ENCODE results near the gene LSG1.
A peak's percentile ranks its signal among the peaks of the same experiment; 100 is the strongest.

Gene LSG1

GRCh38 chr3:194686414-194686815 is 14.4 kb upstream of the LSG1 start:
- no peaks in the 10 kb centered on the region for H3K27me3 ChIP-seq (replicated peaks; ENCODE audit: control insufficient read depth, insufficient read depth, low read length)
- H3K4me3 ChIP-seq (replicated peaks; ENCODE audit: low read depth, low read length): peak overlapping the region; percentile 70
- no peaks in the 10 kb centered on the region for H3K36me3 ChIP-seq (ENCODE audit: control insufficient read depth, insufficient read depth, low read length)
- no peak for TF ChIP-seq CTCF (IDR thresholded peaks at IDR 0.05; ENCODE audit: insufficient read depth, low read length, poor library complexity, severe bottlenecking)
- DNase-seq (ENCODE audit: extremely low read depth, insufficient read length): no peak

GRCh38 chr3:194685718-194686413 is 13.9 kb upstream of the LSG1 start, which contains the start of gene FAM43A:
Gene FAM43A, plus strand, starts transcription at chr3:194685883. Its CDS starts 944 bp downstream, at chr3:194686827.
- peak; percentile 93 for DNase-seq (ENCODE audit: extremely low read depth, insufficient read length)
- peak; percentile 21 for TF ChIP-seq CTCF (IDR thresholded peaks at IDR 0.05; ENCODE audit: insufficient read depth, low read length, poor library complexity, severe bottlenecking)
- H3K36me3 ChIP-seq (ENCODE audit: control insufficient read depth, insufficient read depth, low read length): no peaks in the 10 kb centered on the region
- no peaks in the 10 kb centered on the region for H3K27me3 ChIP-seq (replicated peaks; ENCODE audit: control insufficient read depth, insufficient read depth, low read length)
- peak within 1 kb of the TSS; percentile 70 for H3K4me3 ChIP-seq (replicated peaks; ENCODE audit: low read depth, low read length)

GRCh38 chr3:194685065-194685717 is 13.2 kb upstream of the LSG1 start:
- no peak for TF ChIP-seq CTCF (IDR thresholded peaks at IDR 0.05; ENCODE audit: insufficient read depth, low read length, poor library complexity, severe bottlenecking)
- Histone ChIP-seq H3K36me3 (ENCODE audit: control insufficient read depth, insufficient read depth, low read length) (no peaks in the 10 kb centered on the region), H3K27me3 (replicated peaks; ENCODE audit: control insufficient read depth, insufficient read depth, low read length) (no peaks in the 10 kb centered on the region), H3K4me3 (replicated peaks; ENCODE audit: low read depth, low read length) (peak overlapping the region; percentile 70)
- DNase-seq (ENCODE audit: extremely low read depth, insufficient read length): no peak

- no peak for TF ChIP-seq CTCF (IDR thresholded peaks at IDR 0.05; ENCODE audit: insufficient read depth, low read length, poor library complexity, severe bottlenecking)
- Histone ChIP-seq H3K36me3 (ENCODE audit: control insufficient read depth, insufficient read depth, low read length) (no peaks in the 10 kb centered on the region), H3K4me3 (replicated peaks; ENCODE audit: low read depth, low read length) (no peak overlapping the region), H3K27me3 (replicated peaks; ENCODE audit: control insufficient read depth, insufficient read depth, low read length) (no peaks in the 10 kb centered on the region)
- DNase-seq (ENCODE audit: extremely low read depth, insufficient read length): no peak
Observed at GRCh38 chr3:194683380-194683779, 11.4 kb upstream of the LSG1 start.

GRCh38 chr3:194682694-194683310 is 10.8 kb upstream of the LSG1 start:
- H3K4me3 ChIP-seq (replicated peaks; ENCODE audit: low read depth, low read length): no peak overlapping the region

More at GRCh38 chr3:194682694-194683310, 10.8 kb upstream of the LSG1 start:
- peak; percentile 56 for DNase-seq (ENCODE audit: extremely low read depth, insufficient read length)
- Histone ChIP-seq H3K36me3 (ENCODE audit: control insufficient read depth, insufficient read depth, low read length) (no peaks in the 10 kb centered on the region), H3K27me3 (replicated peaks; ENCODE audit: control insufficient read depth, insufficient read depth, low read length) (no peaks in the 10 kb centered on the region)
- TF ChIP-seq CTCF (IDR thresholded peaks at IDR 0.05; ENCODE audit: insufficient read depth, low read length, poor library complexity, severe bottlenecking): peak; percentile 78
